GM23248 (cell line): ENCODE measurements around the gene HIVEP3.

Source experiments
- EZH2 ChIP-seq: fragments of 200-600 bp; sonication (generic); IDR thresholded peaks from 2 replicates; pipeline ENCODE4 v1.6.1; 2018; ENCODE audit warnings: antibody characterized with exemption, mild to moderate bottlenecking; ENCODE audit not compliant: insufficient read depth, poor library complexity, severe bottlenecking
- EZH2phosphoT487 ChIP-seq: fragments of 200-600 bp; sonication (generic); IDR thresholded peaks from 2 replicates; pipeline ENCODE4 v1.6.1; 2018; ENCODE audit warnings: antibody characterized with exemption, moderate library complexity, mild to moderate bottlenecking, low read depth; ENCODE audit not compliant: insufficient read depth

DNA sequence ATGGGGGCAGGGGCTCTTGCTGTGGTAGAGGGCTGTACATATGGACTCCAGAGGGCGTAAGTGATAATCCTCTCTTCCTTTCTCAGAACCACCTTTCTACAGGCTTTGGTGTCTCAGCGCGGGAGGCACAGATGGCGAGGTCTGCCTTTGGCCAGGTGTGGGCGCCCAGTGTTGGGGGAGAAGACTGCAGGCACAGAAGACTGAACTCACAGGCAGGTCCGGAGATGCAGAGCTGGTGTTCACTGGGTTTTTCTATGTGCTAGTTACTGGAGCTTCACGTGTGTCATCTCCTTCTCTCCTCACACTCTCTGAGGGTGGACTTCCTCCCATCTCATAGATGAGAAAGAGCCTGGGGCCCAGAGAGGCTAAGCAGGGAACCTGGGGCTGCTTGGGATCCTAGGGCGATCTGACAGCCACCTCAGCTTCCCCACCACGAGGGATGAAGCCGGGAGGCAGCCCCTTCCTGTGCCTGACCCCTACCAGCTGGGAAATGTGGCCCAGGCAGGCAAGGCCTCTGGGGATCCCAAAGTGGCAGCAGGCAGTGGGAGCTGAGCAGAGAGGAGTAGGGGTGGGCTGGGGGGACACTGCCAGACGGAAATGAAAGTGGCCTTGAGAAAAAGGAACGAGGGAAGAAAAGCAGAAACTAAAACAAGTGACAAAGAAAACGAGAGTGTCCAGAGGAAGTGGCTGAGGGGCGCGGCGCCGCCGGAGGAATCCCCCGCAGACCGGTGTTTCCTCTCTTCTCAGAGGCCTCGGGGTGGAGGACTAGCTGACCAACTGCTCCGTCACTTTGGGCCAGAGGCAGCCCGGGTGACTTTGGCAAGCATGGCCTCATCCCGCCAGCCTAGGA, 191.6 kb downstream of the HIVEP3 start:
- TF ChIP-seq EZH2 (no peak), EZH2phosphoT487 (no peak)
